K562 (cell line): Measurements from ENCODE around the gene IRAG1. TPM values are rescaled to one million over a fixed set of nuclear protein-coding genes. Genes with fewer than 3 reads are reported as not detected.

Experiments used
- ARID3B ChIP-seq: fragments of 250-450 bp; sonication (Bioruptor Pico); IDR thresholded peaks from 2 replicates; pipeline ENCODE4 v1.4.0; 2020; ENCODE audit warnings: borderline replicate concordance
- BACH1 ChIP-seq: fragments of 200-800 bp; sonication (Bioruptor generic); IDR thresholded peaks from 2 replicates; pipeline ENCODE4 v1.6.1; 2016; ENCODE audit warnings: missing genetic modification characterization, missing compliant biosample characterization
- CHCHD3 ChIP-seq: fragments of 250-450 bp; sonication (Bioruptor Pico); IDR thresholded peaks from 2 replicates; pipeline ENCODE4 v2.1.2; 2022; ENCODE audit warnings: mild to moderate bottlenecking
- CREBBP ChIP-seq: IDR thresholded peaks from one replicate; pipeline ENCODE4 v1.6.1; 2012; ENCODE audit warnings: low read depth, mild to moderate bottlenecking, control low read depth, inconsistent platforms, low read length
- E2F3 ChIP-seq: fragments of 250-450 bp; sonication (Bioruptor Pico); IDR thresholded peaks from 2 replicates; pipeline ENCODE4 v1.4.0; 2020; ENCODE audit warnings: mild to moderate bottlenecking
- FOXJ3 ChIP-seq: sonication (generic); formaldehyde crosslinking; IDR thresholded peaks from 2 replicates; pipeline ENCODE4 v1.4.0; 2020; ENCODE audit warnings: mild to moderate bottlenecking, missing genetic modification reagents
- FOXO4 ChIP-seq: fragments of 450-650 bp; formaldehyde crosslinking; IDR thresholded peaks from 2 replicates; pipeline ENCODE4 v1.4.0; 2020; ENCODE audit warnings: mild to moderate bottlenecking, moderate library complexity
- HDAC2 ChIP-seq: fragments of 450-650 bp; IDR thresholded peaks from 2 replicates; pipeline ENCODE4 v1.6.1; 2016; ENCODE audit warnings: mild to moderate bottlenecking
- HNRNPL ChIP-seq: fragments of 200-400 bp; formaldehyde crosslinking; IDR thresholded peaks from 2 replicates; pipeline ENCODE4 v1.6.1; 2017; ENCODE audit warnings: low read depth, mild to moderate bottlenecking, low read length
- MLLT1 ChIP-seq, 2 experiments: fragments of 450-650 bp; IDR thresholded peaks; 2 replicates each; pipeline ENCODE4 v1.6.1; 2016
- NCOA1 ChIP-seq: fragments of 450-650 bp; IDR thresholded peaks from 2 replicates; pipeline ENCODE4 v1.6.1; 2016; ENCODE audit warnings: low read depth
- POLR2A ChIP-seq: fragments of 450-650 bp; conservative IDR thresholded peaks from 2 replicates; pipeline ENCODE4 v1.6.1; 2016
- SMAD4 ChIP-seq: fragments of 250-450 bp; sonication (Bioruptor Pico); conservative IDR thresholded peaks from 2 replicates; pipeline ENCODE4 v1.8.0; 2021; ENCODE audit warnings: inconsistent platforms, mild to moderate bottlenecking, moderate library complexity
- TSC22D4 ChIP-seq: fragments of 450-650 bp; IDR thresholded peaks from 2 replicates; pipeline ENCODE4 v1.6.1; 2016; ENCODE audit warnings: missing genetic modification characterization, missing biosample characterization, control low read depth
- U2AF1 ChIP-seq: fragments of 200-400 bp; formaldehyde crosslinking; optimal IDR thresholded peaks from 2 replicates; pipeline ENCODE3; 2017; ENCODE audit warnings: mild to moderate bottlenecking, low read depth, low read length, moderate library complexity
- XRCC3 ChIP-seq: fragments of 450-650 bp; IDR thresholded peaks from 2 replicates; pipeline ENCODE4 v1.6.1; 2017; ENCODE audit warnings: mild to moderate bottlenecking, moderate library complexity
- ZBTB2 ChIP-seq: fragments of 450-650 bp; IDR thresholded peaks from 2 replicates; pipeline ENCODE4 v1.6.1; 2016; ENCODE audit warnings: antibody characterized with exemption
- ZNF3 ChIP-seq: fragments of 250-450 bp; sonication (Bioruptor Pico); IDR thresholded peaks from 2 replicates; pipeline ENCODE4 v1.5.0; 2021; ENCODE audit warnings: mild to moderate bottlenecking, moderate library complexity
- ZNF444 ChIP-seq: fragments of 250-450 bp; sonication (Bioruptor Pico); IDR thresholded peaks from 2 replicates; pipeline ENCODE4 v1.4.0; 2020; ENCODE audit warnings: mild to moderate bottlenecking, moderate library complexity
- ZNF449 ChIP-seq: fragments of 250-450 bp; sonication (Bioruptor Pico); IDR thresholded peaks from 2 replicates; pipeline ENCODE4 v1.8.0; 2022; ENCODE audit warnings: moderate library complexity, mild to moderate bottlenecking, inconsistent platforms
- ZNF57 ChIP-seq: fragments of 450-650 bp; formaldehyde crosslinking; IDR thresholded peaks from 2 replicates; pipeline ENCODE4 v1.4.0; 2020; ENCODE audit warnings: mild to moderate bottlenecking, moderate library complexity
- ZSCAN32 ChIP-seq: fragments of 450-650 bp; formaldehyde crosslinking; IDR thresholded peaks from 2 replicates; pipeline ENCODE4 v1.4.0; 2020; ENCODE audit warnings: mild to moderate bottlenecking, moderate library complexity
- polyA plus RNA-seq, 8 experiments: library from polyadenylated mRNA; depleted of rRNA in 4 of 8; stranded (reverse) in 5 of 8; unstranded in 3 of 8; fragments of >200 nt; fragmentation: Nextera tagmentation in 2 of 8; fragmentation: Illumina TruSeq in 1 of 8; extraction: Ambion mirVana in 2 of 8; extraction: Trizol in 1 of 8; gene quantifications; 2 replicates each; pipeline versions ENCODE4 v1.2.1 to v1.2.3, GENCODE V29; 2011 to 2014; ENCODE audit warnings: inconsistent platforms in 1 of 8, missing spikeins in 1 of 8
- total RNA-seq, 7 experiments: library from RNA; depleted of rRNA in 6 of 7; stranded (reverse); fragments of >200 nt in 6 of 7; fragmentation: Illumina TruSeq in 2 of 7; extraction: Trizol in 2 of 7; gene quantifications; 2 replicates each; pipeline versions ENCODE4 v1.2.1 to v1.2.3, GENCODE V29; 2011 to 2021; ENCODE audit warnings: low replicate concordance in 1 of 7

IRAG1 gene
- total and polyA plus RNA-seq, 9 of the 15 experiments (the other 6 are each of a cell fraction or from before 2014, with no cell fraction given): 0.01 to 0.22 (median 0.09) TPM; not detected in 1

GRCh38 chr11:10735481-10736475, 42.2 kb upstream of the IRAG1 start (continued):
- TF ChIP-seq CREBBP (no peak), SMAD4 (CRISPR knock-in tag) (peak; percentile 62), ARID3B (no peak), HNRNPL (no peak), CHCHD3 (CRISPR knock-in tag) (no peak), POLR2A (no peak), FOXO4 (no peak), TSC22D4 (tag) (no peak), ZSCAN32 (CRISPR knock-in tag) (no peak), NCOA1 (no peak), XRCC3 (no peak), U2AF1 (no peak), ZNF3 (CRISPR knock-in tag) (no peak), MLLT1 (IDR thresholded peaks at IDR 0.05) (0 out of 4 replicates have a peak, but pooled peaks of 1 of the 2 experiments have one; percentile 21), ZNF57 (CRISPR knock-in tag) (no peak), ZNF444 (CRISPR knock-in tag) (no peak), HDAC2 (no peak), ZNF449 (CRISPR knock-in tag) (no peak), BACH1 (tag) (no peak), FOXJ3 (CRISPR knock-in tag) (no peak), E2F3 (CRISPR knock-in tag) (no peak), ZBTB2 (no peak)
